Inflammatory macrophage (primary cell): ENCODE measurements around the gene CREM.
A peak's percentile ranks its signal among the peaks of the same experiment; 100 is the strongest.
"Not testable (repeated sequence)": the region's sequence is repeated elsewhere in the genome, so short reads cannot be mapped to it uniquely, and the experiment has no call there.

Source experiments
- DNase-seq, 2 donors: peaks; one replicate each; pipeline ENCODE4 v3.0.0-alpha.2; 2020 to 2022

Gene CREM

GRCh38 chr10:35195361-35196306 lies 69.0 kb downstream of the CREM start:
- DNase-seq, result peak; percentile 92 to 94

- DNase-seq, result no peak
These were observed 73.8 kb downstream of the CREM start for GRCh38 chr10:35200487-35200886.

GRCh38 chr10:35201234-35201633 lies 74.6 kb downstream of the CREM start:
- no peak for DNase-seq

- no peak for DNase-seq
These were observed 75.4 kb downstream of the CREM start for GRCh38 chr10:35202050-35202449.

- no peak for DNase-seq
These were observed 77.1 kb downstream of the CREM start for GRCh38 chr10:35203745-35204144.

- DNase-seq, result no peak
These were observed 78.1 kb downstream of the CREM start for GRCh38 chr10:35204650-35205319.

- no peak for DNase-seq
These were observed 79.6 kb downstream of the CREM start for GRCh38 chr10:35206274-35206673.

GRCh38 chr10:35208536-35208935 lies 81.9 kb downstream of the CREM start:
- DNase-seq, result no peak

GRCh38 chr10:35208949-35209613 lies 82.4 kb downstream of the CREM start:
- no peak for DNase-seq

GRCh38 chr10:35210961-35211360 lies 84.3 kb downstream of the CREM start:
- no peak for DNase-seq

GRCh38 chr10:35211390-35211789 lies 84.7 kb downstream of the CREM start:
- peak; percentile 59 to 62 for DNase-seq

GRCh38 chr10:35212856-35213255 lies 86.2 kb downstream of the CREM start:
- DNase-seq, result no peak

- DNase-seq, result no peak
These were observed 87.1 kb downstream of the CREM start for GRCh38 chr10:35213699-35214098.

GRCh38 chr10:35214607-35215020 lies 88.0 kb downstream of the CREM start:
- no peak for DNase-seq

GRCh38 chr10:35215107-35215506 lies 88.5 kb downstream of the CREM start:
- DNase-seq, result no peak

- DNase-seq, result peak; percentile 61 to 71
These were observed 89.8 kb downstream of the CREM start for GRCh38 chr10:35216303-35216905.

- DNase-seq, result not testable (repeated sequence)
These were observed 90.3 kb downstream of the CREM start for GRCh38 chr10:35216956-35217355.

GRCh38 chr10:35217455-35217854 lies 90.8 kb downstream of the CREM start:
- DNase-seq, result no peak

- DNase-seq, result peak; percentile 88 to 90
These were observed 91.8 kb downstream of the CREM start for GRCh38 chr10:35218339-35218955.

GRCh38 chr10:35219292-35219691 lies 92.6 kb downstream of the CREM start:
- DNase-seq, result no peak

GRCh38 chr10:35219891-35220890 lies 93.5 kb downstream of the CREM start:
- DNase-seq, result no peak
